ENCODE data around the gene AMN1. TPM values are rescaled to one million over a fixed set of nuclear protein-coding genes. Genes with fewer than 3 reads are reported as not detected.
"Not testable (repeated sequence)": the region's sequence is repeated elsewhere in the genome, so short reads cannot be mapped to it uniquely, and the experiment has no call there.

AMN1 gene
- not detected for polyA plus RNA-seq (2012; ENCODE audit: insufficient read depth, insufficient read length)

DNA sequence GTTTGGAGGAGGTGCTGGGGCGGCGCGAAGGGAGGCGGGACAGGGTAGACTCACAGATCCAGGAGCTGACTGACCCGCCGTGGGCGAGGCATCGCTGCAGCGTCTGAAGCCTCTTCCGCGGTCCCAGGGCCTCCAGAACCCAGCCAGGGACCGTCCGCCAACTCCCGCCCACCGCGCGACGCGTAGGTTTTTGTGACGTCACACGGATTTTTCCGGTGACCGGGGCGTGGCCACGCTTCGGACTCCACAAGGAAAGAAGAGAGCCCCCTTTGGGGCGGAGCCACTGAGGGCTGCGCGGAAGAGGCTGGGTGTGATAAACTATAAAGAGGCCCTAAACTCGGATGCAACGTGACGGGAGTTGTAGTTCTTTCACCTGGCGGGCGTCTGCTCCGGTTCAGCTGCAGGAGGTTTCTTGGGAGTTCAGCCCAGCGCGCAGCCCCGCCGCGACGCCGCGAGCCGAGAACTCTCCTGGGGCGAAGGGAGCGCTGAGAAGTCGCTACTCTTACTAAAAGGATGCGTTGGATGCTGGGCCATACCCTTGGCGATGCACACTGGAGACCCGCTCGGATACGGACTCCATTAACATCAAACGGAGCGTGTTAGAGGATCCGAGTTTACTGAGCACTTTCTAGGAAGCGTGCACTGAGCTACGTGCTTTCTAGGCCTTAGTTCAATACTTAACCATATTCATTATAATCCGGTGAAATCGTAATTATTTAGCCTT lies at the start of gene AMN1:
AMN1 (minus strand) TSS at position 105 of the 724 bp plus-strand sequence; CDS start at position 92, 13 bp downstream.
- DNase-seq (ENCODE audit: low read depth, low spot score), result peak; percentile 89
- H3K4me3 ChIP-seq (ENCODE audit: low read length), result peak within 1 kb of the TSS; percentile 64

DNA sequence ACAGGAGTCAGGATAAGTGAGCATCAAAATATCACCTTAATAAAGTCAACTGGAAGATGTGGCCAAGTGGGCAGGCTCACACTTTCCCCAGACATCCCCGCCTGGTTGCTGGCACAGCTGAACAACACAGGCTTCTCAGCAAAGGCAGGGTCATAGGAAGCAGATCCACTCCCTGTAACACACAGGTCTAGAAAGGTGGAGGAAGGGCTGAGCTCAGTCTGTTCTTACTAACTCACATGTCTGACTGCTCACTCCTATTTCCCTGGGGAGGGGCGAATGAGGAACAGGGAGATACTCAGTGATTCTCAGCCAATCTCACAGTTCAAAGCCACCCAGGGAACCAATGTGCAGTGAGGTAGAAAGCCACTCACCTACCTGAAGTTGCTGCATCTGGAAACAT lies 45.0 kb upstream of the AMN1 start:
- H3K4me3 ChIP-seq (ENCODE audit: low read length), result no peak overlapping the region
- DNase-seq (ENCODE audit: low read depth, low spot score), result no peak

DNA sequence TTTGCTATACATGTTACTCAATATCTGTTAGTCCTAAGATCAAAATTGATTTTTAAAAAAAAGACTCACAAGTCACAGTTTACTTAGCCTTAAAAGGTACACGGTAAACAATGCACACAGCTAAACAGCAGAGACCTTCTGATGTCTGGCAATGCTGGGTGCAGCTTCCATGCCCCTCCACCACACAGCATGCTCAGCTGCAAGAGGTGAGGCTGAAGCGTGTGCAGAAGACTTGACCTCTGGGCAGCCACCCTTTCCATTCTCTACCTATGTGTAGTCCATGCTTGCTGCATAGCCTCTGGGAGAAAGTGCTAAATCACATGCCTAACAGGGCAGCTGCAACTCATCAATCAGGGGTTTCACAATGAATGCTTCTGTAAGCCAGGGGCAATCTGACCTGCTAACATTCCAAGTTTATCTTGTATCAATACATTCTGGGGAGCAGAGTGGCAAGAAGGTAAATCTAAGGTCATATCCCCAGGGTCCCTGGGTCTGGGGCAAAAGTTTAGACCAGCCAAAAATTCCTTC lies 44.5 kb upstream of the AMN1 start:
- H3K4me3 ChIP-seq (ENCODE audit: low read length), result no peak overlapping the region
- no peak for DNase-seq (ENCODE audit: low read depth, low spot score)

DNA sequence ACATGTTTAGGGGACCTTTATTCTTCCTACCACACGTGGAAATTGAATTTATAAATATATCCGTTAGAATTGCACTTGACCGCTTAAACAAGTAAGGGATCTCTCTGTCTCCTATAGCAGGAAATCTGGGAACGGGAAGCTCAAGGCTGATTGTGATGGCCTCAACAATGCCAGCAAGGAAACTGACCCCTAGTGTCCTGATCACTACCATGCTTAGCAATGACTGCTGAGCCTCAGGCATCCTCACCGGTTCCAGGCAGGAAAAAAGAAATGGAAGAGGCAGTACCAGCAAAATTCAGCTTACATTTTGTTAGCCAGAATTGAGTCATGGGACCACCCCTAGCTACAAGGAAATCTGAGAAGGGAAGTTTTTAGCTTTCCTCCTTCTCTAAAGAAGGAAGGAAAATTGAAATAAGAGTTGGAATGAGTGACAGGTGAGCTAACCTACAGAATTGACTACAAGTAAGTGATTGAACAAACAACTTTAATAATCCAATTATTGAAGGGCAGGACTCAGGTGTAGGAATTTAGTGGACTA lies 43.9 kb upstream of the AMN1 start:
- DNase-seq (ENCODE audit: low read depth, low spot score), result no peak
- no peak overlapping the region for H3K4me3 ChIP-seq (ENCODE audit: low read length)

DNA sequence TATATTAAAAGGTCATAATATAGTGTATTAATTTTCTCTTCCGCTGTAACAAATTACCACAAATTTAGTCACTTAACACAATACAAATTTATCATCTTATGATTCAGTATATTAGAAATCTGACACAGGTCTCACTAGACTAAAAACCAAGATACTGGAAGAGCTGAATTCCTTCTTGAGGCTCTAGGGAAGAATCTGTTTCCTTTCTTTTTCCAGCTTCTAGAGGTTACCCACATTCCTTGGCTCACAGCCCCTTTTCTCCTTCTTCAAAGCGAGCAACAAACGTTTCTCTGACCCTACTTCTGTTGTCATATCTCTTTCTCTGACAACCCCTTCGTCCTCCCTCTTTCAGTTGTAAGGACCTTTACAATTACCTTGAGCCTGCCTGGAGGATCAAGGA lies 43.4 kb upstream of the AMN1 start:
- no peak for DNase-seq (ENCODE audit: low read depth, low spot score)
- H3K4me3 ChIP-seq (ENCODE audit: low read length), result no peak overlapping the region

DNA sequence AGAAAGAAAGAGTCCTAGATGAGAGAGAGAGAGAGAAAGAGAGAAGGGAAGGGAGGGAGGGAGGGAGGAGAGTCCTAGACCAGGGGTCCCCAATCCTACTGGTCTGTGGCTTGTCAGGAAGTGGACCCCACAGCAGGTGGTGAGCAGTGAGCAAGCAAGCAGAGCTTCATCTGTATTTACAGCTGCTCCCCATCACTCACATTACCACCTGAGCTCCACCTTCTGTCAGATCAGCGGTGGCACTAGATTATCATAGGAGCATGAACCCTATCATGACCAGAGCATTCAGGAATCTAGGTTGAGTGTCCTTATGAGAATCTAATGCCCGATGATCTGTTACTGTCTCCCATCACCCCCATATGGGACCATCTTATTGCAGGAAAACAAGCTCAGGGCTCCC lies 39.2 kb upstream of the AMN1 start:
- H3K4me3 ChIP-seq (ENCODE audit: low read length), result no peak overlapping the region
- no peak for DNase-seq (ENCODE audit: low read depth, low spot score)

DNA sequence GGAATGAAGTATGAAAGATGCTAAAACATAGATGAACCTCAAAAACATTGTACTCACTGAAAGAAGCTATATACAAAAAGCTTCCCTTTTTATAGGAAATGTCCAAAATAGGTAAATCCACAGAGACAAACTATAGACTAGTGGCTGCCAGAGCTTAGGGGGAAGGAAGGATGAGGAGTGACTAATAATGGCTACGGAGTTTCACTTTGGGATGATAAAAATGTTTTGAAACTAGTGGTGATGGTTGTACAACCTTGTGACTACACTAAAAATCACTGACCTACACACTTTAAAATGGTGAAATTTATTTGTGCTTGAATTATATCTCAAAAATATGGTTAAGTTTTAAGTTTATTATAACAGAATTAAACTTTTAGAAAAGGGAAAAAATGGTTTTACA lies 37.1 kb upstream of the AMN1 start:
- no peak for DNase-seq (ENCODE audit: low read depth, low spot score)
- H3K4me3 ChIP-seq (ENCODE audit: low read length), result no peak overlapping the region

DNA sequence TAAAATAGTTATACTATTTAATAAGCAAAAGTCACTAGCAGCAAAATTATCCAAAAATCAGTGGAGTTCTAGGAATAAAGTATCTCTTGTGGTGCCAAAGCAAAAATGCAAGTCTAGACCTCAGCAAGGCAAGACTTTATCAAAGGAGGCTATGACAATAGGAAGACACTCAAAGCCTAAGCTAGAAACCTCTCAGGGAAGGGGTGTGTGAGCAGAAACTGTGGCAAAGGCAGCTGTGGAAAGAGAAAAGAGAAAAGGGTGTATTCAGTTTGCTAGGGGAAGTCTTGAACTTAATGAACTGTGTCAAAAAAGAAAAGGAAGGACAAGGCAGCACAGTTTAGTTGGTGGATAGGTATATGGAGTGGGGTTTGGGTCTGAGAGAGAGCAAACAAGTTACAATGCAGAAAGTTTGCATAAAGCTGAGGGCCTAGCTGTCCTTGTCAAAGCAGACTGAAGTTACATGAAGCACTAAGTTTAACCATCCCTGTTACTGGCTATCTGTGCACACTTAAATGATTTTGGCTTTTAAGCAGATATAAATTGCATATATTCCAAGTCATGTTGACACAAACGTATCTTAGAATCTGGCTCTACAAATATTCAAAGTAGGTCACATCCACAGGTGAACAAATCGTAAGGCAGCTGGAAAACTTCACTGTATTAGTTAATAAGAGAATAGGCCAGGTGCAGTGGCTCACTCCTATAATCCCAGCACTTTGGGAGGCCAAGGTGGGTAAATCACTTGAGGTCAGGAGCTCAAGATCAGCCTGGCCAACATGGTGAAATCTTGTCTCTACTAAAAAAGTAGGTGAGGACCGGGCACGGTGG lies 31.0 kb upstream of the AMN1 start:
- H3K4me3 ChIP-seq (ENCODE audit: low read length), result no peak overlapping the region
- DNase-seq (ENCODE audit: low read depth, low spot score), result no peak

DNA sequence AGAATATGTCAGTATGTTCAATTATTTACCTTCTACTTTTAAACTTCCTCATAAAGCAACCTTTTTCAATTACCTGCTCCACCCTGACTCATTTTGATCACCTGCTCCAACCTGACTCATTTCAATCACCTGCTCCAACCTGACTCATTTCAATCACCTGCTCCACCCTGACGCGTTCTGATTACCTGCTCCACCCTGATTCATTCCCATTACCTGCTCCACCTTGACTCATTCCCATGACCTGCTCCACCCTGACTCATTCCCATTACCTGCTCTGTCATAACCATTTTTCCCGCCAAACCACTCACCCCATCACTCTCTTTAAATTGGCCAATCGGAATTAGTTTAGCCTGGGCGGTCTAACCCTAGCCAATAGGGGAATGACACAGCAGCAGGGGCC lies 29.5 kb upstream of the AMN1 start:
- not testable (repeated sequence) for DNase-seq (ENCODE audit: low read depth, low spot score); H3K4me3 ChIP-seq (ENCODE audit: low read length)

DNA sequence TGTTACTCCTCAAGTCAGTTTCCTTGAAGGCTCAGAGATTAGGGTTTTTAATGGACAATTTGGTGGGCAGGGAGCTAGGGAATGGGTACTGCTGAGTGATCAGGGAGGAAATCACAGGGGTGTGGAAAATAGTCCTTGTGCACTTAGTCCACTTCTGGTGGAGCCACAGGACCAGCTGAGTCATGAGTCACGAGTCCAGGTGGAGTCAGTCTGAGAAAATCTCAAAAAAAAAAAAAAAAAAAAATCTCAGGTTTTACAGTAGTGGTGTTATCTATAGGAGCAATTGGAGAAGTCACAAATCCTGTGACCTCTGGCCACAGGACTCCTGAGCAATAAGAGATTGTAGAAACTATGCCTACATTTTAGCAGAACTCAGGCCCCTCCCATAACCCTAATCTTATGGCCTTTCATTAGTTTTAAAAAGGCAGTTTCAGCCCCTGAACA lies 28.2 kb upstream of the AMN1 start:
- no peak for DNase-seq (ENCODE audit: low read depth, low spot score)
- H3K4me3 ChIP-seq (ENCODE audit: low read length), result no peak overlapping the region

DNA sequence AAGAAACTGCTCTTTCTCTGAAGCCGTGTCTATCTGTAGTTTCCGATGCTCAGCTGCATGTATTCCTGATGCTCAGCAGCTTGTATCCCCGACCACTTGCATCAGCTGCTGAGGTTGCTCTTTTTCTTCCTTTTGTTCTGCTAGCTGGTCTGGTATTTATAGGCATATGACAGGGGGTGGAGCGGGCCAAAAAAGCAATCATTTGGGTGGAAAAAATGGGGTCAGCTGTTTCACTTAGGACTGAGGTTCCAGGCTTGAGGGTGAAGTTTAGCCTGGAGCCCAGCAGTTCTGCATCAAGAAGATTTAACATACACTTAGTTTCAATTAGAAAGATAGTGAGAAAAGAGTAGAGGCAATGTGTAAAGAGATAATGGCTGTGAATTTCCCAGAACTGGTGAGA lies 23.6 kb upstream of the AMN1 start:
- H3K4me3 ChIP-seq (ENCODE audit: low read length), result no peak overlapping the region
- no peak for DNase-seq (ENCODE audit: low read depth, low spot score)

DNA sequence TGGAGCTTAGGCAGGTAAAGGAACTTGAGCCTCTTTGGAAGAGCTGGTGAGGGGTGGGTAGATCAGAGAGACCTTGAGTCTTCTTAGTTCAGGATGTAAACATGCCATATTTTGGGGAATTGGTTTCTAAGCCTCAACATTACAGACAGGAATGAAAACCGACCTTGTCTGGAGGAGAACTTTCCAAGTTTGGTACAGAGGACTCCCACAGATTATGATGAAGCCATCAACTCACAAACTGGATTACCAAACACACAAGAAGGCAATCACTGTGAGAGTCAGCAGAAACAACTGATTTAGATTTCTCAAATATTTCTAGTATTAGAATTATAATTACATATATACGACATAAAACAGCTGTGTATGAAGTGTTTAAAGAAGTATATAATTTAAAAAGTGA lies 22.3 kb upstream of the AMN1 start:
- no peak for DNase-seq (ENCODE audit: low read depth, low spot score)
- no peak overlapping the region for H3K4me3 ChIP-seq (ENCODE audit: low read length)

DNA sequence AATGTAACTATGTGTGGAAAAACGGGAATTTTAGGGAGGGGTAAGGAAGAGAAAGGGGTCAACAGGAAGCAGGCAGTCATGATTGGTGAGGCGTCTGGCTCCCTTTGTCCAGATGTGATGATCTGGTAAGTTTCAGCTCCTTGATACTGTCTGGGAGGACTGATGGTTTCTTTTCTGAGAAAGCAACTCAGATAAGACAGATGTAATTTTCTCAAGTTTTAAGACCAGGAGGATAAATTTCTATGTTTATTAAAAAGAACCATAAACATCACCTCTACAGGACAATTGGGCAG lies 21.9 kb upstream of the AMN1 start:
- no peak overlapping the region for H3K4me3 ChIP-seq (ENCODE audit: low read length)
- no peak for DNase-seq (ENCODE audit: low read depth, low spot score)

DNA sequence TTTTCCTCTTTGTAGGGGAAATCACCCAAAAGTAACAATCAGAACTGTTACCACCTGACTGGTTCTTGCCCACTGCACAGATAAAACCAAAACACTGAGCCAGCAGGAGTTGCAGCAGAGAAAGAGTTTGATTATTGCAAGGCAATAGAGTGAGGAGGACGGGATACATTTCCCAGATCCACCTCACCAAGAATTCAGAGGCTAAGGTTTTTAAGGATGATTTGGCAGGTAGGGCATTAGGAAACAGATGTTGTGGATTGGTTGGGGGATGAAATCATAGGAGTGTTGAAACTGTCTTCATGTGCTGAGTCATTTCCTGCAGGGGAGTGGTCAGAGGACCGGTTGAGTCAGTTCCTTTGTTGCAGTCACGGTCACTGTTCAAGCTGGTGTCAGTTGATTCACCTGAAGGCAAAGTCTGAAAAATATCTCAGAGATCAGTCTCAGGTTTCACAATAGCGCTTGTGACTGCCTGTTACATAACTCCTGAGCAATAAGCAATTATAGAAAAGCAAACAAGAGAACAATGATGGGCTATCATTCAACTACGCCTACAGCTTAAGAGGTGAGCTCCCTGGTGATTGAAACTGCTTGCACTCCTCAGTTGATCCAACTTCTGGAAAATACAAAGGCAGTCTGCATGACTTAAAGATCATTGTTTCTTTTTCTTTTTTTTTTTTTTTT lies 20.3 kb upstream of the AMN1 start:
- H3K4me3 ChIP-seq (ENCODE audit: low read length), result no peak overlapping the region
- peak; percentile 50 for DNase-seq (ENCODE audit: low read depth, low spot score)

DNA sequence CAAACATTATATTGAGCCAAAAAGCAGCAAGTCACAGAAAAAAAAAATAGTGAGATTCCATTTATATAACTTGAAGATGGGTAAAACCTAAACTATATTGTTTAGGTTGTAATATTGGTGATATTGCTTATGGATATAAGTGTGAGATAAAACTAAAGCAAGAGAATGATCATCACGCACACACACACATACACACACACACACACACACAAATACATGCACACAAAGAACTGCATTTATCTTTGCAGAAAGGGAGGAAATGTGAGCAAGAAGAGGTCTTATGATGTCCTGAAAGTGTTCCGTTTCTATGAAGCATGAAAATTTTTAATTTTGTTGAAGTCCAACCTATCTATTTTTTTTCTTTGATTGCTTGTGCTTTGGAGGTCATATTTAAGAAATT lies 16.4 kb upstream of the AMN1 start:
- DNase-seq (ENCODE audit: low read depth, low spot score), result no peak
- H3K4me3 ChIP-seq (ENCODE audit: low read length), result no peak overlapping the region

DNA sequence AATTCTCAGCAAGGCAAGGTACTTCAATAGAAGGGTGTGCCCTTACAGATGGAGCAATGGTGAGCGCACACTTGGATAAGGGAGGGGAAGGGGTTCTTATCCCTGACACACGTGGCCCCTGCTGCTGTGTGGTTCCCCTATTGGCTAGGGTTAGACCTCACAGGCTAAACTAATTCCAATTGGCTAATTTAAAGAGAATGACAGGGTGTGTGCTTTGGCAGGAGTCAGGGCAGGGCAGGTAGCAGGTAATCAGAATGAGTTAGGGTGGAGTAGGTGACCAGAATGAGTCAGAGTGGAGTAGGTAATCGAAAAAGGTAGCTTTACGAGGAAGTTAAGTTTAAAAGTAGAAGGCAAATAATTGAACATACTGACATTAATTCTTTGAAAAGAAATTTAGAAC lies 15.5 kb upstream of the AMN1 start:
- not testable (repeated sequence) for DNase-seq (ENCODE audit: low read depth, low spot score)

DNA sequence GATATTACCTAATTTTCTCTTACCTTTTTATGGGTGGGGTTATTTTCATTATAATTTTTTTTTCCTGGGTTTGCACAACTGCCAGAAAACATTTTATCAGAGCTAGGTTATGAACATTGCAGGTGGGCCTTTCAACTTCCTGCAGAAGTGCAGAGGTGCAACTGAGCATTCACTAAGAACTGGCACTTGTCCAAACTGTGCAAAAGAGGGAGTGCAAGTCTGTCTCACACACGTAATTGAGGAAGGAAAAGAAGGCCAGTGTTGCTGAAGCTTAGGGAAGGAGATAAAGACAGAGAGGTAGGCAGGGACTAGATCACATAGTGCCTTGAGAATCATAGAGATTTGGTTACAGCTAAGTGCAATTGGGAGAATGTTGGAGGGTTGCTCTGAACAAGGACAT lies 14.1 kb upstream of the AMN1 start:
- H3K4me3 ChIP-seq (ENCODE audit: low read length), result no peak overlapping the region
- DNase-seq (ENCODE audit: low read depth, low spot score), result peak; percentile 73

More for the DNA sequence above, 15.5 kb upstream of the AMN1 start:
- not testable (repeated sequence) for H3K4me3 ChIP-seq (ENCODE audit: low read length)

DNA sequence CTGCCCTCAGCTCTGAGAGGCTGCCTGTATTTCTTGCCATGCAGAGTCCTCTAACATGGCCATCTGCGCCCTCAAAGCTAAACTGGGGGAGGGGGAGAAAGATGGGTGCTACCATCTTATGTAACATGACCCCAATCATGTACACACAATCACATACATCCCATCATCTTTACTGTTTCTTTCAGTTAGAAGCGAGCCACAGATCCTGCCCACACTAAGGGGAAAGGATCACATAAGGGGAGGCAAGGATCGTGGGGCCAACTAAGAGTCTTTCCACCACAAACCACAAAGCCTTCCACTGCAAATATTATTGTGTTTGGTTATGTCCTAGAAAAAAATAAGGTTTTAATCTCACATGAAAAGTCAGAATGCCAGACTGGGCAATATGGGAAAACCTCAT lies 11.8 kb upstream of the AMN1 start:
- no peak overlapping the region for H3K4me3 ChIP-seq (ENCODE audit: low read length)
- peak; percentile 91 for DNase-seq (ENCODE audit: low read depth, low spot score)

DNA sequence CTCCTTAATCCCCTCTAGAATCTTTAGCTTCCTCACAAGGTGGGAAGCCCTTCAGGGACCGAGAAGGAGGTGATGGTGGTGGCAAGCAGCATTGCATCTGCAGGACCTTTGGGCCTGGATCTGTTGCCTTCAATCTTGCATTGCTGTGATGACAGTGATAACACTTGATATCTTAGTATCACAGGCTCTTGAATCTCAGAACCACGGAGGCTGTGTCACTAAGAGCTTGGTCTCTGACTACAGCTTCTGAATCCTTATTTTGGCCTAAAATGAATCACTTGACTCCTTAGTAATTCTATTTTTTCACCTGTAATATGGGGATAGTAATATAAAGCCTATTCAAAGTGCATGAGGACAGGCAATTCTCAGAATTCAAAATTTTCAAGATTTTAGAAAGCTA lies 8.9 kb upstream of the AMN1 start:
- H3K4me3 ChIP-seq (ENCODE audit: low read length), result no peak overlapping the region
- peak; percentile 47 for DNase-seq (ENCODE audit: low read depth, low spot score)

DNA sequence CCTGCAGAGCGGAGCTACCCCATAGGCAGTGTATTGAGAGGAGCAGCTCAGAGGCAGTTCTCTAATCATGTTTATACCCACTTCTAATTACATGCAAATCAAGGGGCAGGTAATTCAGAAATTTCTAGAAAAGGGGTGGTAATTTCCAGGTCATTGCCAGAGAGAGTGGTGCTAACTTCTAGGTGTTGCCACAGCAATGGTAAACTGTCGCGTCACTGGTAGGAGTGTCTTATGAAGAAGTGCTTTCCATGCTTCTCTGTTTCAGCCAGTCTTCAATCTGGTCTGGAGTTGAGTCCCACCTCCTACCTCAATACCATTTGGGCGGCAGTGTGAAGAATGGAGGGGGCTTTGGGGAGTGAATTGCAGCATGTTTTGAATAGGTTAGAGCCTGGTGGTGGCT lies 8.5 kb upstream of the AMN1 start:
- DNase-seq (ENCODE audit: low read depth, low spot score), result peak; percentile 48
- no peak overlapping the region for H3K4me3 ChIP-seq (ENCODE audit: low read length)

All from Jurkat, Clone E6-1 (cell line).